HG02763 (cell line): ENCODE measurements around the gene MRPL55.

Experiments
- ATAC-seq: cut with Tn5 transposase; IDR thresholded peaks from one replicate; pipeline ENCODE4 v1.9.1; 2021; ENCODE audit warnings: mild to moderate bottlenecking, moderate library complexity; ENCODE audit not compliant: unreplicated experiment

Gene MRPL55

DNA sequence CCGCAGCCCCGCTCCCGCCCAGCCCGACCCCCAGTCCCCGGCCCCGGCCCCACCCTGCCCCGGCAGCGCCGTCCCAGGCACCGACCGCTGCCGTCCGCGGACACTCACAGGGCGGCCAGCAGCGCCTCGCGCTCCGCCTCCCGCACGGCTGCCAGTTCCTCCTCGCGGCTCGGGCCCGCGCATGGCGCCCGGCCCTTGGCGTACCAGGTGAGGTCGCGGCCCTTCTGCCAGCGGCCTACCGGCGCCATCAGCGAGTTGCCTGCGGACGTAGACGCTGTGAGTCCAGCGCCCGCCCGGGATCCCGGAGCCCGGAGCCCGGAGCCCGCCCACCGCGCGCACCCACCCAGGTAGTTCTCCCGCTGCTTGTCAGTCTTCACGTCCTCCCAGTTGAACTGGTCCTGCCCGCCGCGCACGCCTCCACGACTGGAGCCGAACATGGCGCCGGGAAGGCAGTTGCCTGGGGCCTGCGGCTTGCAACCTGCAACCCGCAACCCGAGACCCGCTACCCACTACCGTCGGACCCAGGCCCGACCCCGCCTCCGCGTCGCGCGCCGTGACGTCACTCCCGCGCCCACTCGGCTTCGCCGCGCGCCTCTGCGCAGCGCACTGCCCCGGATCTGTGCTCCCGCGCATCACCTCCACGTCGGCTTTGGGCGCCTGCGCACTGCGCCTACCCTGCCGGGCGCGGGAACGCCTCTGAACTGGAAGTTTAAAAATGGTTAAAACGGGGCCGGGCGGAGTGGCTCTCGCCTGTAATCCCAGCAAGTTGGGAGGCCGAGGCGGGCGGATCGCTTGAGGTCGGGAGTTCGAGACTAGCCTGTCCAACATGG lies 6.1 kb downstream of the MRPL55 start, which contains the start of gene C1orf35:
C1orf35 (minus strand) TSS at position 535 of the 830 bp plus-strand sequence; CDS start at position 437, 98 bp downstream.
- ATAC-seq: peak; percentile 78

DNA sequence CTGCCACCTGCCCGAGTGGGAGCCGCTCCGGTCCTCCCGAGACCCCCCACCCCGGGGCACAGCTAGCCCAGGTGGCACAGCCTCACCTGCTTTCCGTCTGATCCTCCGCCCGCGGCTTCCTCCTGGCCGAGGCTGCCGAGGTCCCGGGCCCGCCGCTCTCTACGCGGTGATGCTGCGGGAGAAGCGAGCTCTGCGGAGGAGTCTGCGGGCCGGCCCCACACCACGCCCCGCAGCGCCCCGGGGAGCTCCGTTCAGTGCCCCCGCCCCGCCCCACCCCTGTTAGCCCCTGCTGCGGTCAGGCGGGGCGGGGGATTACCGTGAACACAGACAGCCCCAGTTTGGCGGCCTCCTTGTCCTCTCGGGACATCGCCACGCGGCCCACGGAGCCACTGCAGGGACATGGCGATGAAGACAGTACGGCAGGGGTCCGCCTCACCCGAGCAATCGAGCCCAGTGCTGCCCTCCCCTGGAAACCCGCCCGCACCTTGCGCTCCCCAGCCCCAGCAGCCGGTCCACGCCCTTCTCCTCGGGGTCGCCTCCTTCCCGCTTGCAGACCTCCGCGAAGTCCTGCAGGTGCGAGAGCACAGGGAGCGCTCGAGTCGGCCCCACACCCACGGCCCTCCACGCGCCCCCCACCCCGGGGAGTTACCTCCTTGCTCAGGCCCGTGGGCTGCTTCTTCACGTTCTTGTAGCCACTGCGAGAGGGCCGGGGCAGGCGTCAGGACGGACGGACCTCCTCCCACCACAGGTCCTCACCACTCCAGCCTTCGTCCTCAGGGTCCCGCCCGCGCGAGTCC lies 6.9 kb downstream of the MRPL55 start:
- ATAC-seq: peak; percentile 16

GRCh38 chr1:228101614-228101993 lies 7.5 kb downstream of the MRPL55 start:
- ATAC-seq: no peak

- ATAC-seq: no peak
Measured at GRCh38 chr1:228100822-228101613, 8.1 kb downstream of the MRPL55 start.

DNA sequence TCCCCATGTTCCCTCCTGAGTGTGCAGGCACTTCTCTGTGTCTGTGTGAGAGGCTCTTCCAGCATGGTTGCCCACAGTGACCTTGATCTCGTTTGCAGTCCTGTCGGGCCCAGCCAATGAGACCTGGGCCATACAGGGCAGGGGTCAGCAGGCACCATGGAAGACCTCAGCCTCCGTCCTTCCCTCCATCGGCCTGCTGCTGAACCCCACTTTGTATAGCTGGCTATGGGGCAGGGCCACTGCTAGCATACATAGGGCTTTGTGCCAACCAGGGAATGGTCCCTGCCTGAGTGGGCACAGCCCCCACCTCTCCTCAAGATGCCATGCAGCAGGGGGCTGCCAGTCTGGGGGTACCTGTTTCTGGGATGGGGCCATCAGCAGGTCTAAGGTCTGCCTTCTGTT lies 9.8 kb downstream of the MRPL55 start:
- ATAC-seq: no peak

- no peak for ATAC-seq
Measured at GRCh38 chr1:228098323-228098931, 10.7 kb downstream of the MRPL55 start.

- ATAC-seq: no peak
Measured at GRCh38 chr1:228097333-228098081, 11.6 kb downstream of the MRPL55 start.

DNA sequence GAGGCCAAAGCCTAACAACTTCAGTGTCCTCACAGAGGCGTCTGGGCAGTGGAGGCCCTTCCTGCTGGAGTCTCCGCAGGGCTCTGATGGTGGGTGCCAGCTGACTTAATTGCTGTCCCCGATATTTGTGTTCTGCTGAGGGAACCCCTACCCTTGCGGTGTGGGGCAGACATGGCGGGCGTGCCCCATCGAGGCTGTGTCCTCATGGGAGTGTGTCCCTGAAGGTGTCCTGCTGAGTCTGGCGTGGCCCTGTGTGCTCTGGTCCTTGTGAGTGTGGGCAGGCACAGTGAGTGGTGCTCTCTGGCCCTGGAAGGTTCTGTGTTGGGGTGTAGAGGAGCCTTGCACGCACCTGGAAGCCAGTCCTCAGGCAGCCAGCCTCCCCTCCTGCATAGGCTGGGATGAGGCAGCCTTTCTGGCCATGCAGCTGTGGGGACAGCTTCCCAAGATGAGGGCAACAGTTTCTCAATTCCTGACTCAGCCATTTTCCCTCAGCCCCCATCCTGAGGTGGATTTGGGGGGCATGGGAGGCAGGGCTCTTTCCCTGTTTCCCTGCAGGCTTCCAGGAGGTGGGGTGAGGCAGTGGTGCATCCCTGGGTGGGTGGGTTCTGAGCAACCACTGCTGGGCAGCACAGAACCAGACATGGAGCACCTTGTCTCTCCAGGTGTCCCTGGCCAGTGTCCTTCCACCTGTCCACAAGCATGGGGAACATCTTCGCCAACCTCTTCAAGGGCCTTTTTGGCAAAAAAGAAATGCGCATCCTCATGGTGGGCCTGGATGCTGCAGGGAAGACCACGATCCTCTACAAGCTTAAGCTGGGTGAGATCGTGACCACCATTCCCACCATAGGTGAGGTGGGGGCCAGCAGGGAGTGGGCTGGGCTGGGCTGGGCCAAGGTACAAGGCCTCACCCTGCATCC lies 12.4 kb downstream of the MRPL55 start:
- ATAC-seq: no peak

DNA sequence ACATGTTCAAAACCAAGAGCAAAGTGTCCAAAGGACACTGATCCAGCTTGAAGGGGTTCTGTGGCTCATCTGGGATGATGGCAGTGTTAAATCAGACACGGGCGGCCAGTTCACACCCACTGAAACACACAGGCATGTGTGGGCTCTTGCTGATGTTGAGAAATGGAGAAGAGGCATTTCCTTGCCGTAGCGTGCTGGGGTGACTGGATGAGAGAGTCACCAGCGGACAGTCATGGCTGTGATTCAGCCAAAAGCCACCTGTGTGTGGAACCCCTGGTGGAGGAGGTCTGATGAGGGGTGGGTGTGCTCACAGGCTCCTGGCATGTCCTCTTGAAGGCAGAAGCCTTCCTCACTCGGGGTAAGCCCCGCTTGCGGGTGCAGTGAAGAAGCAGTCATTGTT lies 13.2 kb downstream of the MRPL55 start:
- no peak for ATAC-seq

GRCh38 chr1:228095161-228095560 lies 13.9 kb downstream of the MRPL55 start:
- no peak for ATAC-seq

GRCh38 chr1:228094432-228095016 lies 14.6 kb downstream of the MRPL55 start:
- ATAC-seq: no peak

DNA sequence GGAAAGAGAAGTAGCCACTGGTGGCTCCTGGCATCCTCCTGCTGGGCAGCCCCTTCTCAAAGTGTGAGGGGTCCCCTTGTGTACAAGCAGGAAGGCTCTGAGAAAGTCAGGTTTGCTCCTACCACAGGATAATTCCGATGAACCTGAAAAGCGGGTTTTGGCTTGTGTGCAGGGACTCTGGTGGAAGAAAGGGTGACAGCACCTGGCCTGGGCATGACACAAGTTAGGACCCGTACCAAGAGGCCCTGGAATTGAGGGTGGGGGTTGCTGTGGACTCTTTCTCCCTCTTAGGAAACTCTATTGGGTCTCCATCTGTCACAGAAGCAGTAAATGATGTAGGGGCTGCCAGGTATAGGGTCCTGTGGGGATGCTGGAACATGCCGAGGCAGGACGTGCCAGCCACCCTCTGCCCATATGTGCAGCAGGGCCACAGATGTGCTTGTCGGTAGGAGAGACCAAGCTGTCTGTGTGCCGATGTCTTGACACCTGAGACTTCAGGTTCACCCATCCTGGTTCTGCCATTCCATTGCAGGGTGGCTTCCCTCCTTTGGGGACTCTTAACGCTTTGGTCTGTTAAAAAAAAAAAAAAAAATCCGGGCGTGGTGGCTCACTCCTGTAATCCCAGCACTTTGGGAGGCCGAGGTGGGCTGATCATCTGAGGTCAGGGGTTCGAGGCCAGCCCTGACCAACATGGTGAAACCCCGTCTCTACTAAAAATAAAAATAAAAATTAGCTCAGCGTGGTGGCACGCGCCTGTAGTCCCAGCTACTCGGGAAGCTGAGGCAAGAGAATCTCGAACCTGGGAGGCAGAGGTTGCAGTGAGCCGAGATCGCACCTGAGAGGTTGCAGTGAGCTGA lies 15.8 kb downstream of the MRPL55 start:
- ATAC-seq: no peak

GRCh38 chr1:228092342-228093049 lies 16.6 kb downstream of the MRPL55 start:
- ATAC-seq: no peak

GRCh38 chr1:228091084-228091483 lies 18.0 kb downstream of the MRPL55 start:
- ATAC-seq: no peak

- no peak for ATAC-seq
Measured at GRCh38 chr1:228090613-228091081, 18.5 kb downstream of the MRPL55 start.

- no peak for ATAC-seq
Measured at GRCh38 chr1:228089519-228090380, 19.3 kb downstream of the MRPL55 start.
